GM18508 (cell line): ENCODE measurements around the gene DCAKD.

Experiments used
- ATAC-seq: cut with Tn5 transposase; IDR thresholded peaks from one replicate; pipeline ENCODE4 v1.9.1; 2021; ENCODE audit warnings: moderate number of reproducible peaks; ENCODE audit not compliant: insufficient read depth, unreplicated experiment

Gene DCAKD

DNA sequence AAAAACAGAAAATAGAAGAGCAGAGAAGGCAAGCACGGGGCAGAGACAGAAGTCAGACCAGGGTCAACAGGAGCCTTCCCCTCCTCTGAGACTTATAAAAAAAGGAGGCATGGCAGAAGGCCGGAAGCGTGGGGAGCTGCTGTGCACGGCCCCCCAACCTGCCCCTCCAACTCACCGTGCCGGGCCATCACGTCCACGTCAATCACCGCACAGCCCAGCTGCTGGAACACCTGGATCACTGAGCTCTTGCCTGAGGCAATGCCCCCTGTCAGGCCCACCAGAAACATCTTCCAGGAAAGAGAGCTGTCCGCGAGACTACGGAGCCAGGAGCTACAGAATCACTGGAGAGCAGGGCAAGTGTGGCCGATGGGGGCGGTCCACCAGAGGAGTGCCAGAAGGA lies 16.8 kb downstream of the DCAKD start:
- no peak for ATAC-seq

DNA sequence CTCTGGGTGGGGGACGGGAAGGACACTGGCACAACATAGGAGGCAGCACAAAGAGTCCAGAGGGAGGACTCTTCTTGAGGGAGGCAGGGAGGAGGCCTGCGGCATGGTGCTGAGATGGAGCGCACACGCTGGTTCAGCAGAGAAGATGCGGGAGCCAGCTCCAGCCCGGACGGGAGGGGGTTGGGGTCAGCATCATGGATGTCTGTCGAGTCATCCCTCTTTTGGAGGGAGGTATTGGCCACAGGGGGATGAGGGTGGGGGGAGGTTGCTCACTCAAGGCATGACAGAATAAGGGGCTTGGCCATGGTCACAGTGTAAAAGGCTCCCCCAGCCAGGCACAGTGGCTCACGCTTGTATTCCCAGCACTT lies 19.3 kb downstream of the DCAKD start:
- no peak for ATAC-seq

DNA sequence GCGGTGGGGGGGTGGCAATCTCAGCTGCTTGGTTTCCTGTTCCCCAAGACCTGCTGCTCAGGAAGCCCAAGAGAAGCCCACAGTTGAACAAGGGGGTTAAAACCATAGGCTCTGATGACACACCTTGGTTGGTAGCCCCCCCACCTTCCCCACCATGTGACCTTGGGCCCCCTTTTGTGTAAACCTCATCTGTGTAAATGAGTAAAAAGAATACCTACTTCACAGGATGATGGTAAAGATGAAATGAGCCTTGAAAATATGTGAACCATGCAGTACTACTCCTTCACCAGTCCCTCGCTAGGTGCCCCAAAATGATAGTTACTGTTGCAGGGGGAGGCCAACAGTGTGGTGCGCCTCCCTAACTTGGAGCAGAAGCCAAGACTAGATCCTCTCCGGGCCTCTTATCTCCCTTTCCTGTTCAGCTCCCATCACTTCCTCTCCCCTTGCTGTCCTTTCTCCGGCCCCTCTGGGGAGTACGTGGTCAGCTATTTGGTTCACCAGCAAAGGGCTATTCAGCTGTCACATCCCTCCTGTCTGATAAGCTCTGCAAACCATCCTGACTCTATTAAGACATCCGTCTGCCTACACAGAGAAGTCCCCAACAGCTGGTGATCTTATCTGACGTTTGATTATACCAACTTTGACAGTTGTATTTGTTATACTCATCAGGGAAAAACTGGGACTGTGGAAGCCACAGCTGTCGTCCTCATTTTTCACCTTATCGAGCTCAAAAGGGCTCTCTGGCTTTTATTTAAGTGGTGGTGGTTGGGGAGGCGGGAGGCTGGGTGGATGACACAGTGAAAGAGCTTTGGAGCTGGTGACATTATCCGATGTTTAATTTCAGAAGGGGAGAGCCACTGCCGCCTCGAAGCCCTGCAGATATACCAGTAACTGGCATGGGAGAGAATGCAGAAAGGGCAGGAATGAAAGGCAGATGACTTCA lies 19.9 kb downstream of the DCAKD start:
- no peak for ATAC-seq

DNA sequence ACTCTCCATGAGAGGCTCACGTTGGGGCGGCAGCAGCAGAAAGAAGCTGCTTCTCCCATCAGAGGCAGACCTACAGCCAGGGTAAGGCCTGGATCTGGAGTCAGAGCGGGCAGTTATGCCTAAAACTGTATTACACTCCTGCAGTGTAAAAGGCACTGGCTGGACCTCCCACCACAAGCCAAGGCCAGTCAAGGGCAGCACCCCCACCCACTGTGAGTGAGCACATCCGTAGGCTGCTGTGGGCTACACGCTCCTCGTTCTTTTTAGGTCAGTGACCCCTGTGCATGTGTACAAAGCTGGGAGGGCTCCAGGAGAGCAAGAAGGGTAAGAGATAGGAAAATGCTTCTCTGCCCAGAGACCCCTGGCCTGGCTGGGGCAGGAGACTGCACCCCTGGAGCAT lies 20.7 kb downstream of the DCAKD start:
- no peak for ATAC-seq

DNA sequence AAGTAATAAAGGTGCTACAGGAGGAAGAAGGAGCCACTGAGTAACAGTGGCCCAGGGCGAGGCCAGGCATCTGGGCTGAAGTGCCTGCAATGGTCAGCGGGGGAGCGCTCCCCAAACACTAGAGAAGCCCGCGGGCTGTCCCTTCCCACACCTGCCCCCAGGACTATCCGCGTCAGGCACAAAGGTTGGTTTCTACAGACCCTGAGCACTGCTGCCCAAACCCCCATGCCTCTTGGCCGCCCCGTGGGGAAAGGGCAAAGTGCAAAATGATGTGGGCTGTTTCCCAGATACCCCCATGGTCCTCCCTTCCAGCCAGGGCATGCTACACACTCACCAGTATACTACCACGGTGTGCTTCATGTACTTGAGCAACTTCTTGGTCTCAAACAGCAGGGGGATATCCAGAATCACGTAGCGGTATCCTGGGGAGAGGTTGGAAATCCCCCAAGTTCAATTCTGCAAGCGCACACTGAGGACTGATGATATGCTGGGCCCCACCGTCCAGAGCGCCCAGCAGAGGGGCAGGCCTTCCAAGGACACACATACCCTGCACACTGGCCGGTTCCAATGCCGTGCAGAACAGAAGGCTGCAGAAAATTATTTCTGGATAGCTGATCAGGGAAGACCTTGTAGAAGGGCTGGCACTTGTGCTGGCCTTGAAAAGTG lies 21.5 kb downstream of the DCAKD start:
- no peak for ATAC-seq

DNA sequence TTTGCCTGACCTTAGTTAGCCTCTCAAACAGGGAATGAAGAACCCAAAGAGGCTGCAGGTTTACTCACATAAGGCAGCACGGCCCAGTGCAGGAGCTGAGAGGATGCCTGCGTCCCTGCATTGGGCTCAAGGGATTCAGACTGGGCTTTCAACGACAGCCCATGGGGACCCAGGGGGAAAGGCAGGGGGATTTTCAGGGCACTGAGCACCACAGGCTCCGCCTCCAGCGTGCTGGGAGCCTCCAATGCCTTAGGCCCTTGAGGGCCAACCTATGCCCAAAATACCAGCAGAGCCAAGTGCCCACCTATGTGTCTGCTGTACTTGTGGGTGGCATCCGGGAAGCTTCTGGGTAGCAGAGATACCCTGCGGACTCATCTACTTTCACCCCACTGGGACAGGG lies 22.3 kb downstream of the DCAKD start:
- no peak for ATAC-seq

DNA sequence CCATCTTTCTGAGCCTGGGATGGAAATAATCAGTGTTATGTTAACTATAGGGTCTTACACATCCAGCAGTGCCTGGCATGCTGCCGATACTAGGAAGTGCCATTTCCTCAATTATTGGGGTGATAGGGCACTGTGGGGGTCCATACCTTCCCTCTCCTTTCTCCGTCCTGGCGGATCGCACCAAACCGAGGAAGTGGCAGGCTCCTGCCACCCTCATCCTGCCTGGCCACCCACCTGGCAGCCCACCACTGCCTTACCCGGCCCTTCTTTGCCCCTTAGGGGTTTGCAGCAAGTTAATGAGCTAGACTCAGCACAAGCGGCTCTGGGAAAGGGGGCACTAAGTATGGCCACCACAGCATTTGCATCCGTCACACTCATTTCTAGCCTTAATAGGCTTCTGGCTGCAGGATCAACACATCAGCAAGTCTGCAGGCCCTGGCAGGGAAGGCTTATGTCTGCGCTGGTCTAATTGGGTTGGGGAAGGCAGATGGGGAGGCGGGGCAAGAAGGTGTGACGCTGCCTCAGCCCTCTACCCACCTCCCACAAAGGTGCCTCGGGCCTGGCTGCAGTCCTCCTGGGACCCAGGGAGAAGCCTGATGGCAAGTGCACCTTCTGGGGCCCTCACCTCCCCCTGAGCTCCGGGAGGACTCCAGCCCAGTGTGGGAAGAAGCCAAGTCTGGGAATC lies 28.6 kb downstream of the DCAKD start:
- no peak for ATAC-seq

DNA sequence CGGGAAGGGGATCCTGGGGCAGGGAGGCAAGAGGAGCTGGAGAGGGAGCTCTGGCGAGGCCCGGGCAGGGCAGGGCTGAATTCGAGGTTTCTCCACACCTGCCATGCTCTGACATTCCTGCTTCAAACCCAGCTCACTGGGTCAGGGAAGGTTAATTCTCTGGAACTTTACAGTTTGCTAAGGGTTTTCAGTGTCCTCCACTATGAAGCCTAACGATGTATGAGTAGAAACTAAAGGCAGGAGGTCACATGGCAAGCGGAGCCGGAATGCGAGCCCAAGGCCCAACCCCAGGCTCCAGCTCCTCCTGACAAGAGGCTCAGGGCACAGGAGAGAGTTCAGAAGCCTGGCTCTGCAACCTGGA lies 29.2 kb downstream of the DCAKD start:
- ATAC-seq = no peak

DNA sequence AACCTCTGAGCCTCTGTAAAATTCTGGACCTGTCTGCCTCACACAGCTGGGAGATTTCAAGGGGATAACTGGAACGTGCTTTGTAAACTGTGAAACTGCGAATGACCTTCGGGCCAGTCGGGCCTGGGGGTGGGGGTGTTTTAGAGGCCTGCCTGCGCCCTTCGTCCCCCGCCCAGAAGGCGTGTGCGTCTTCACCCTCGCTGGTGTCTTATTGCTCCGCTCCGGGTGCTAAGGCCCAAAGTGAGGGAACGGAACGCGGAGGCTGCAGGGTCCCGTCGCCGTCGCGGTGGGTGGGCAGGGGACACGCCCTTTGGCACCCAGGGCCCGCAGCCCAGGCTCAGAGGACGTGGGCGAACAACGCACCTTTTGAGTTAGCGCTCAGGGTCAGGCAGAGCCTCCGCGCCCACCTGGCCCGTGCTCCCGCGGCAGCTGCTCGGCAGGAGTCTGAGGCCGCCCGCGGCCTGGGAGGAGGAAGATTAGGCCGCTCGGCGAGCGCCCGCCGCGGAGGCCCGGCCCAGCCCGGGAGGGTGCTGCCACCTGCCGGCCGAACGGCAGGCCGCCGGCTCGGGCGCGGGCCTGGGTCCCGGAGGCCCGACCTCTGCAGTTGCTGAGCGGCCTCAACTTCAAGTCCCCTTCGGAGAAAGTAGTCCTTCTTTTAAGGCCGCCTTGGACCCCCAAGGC lies 29.7 kb downstream of the DCAKD start:
- no peak for ATAC-seq

DNA sequence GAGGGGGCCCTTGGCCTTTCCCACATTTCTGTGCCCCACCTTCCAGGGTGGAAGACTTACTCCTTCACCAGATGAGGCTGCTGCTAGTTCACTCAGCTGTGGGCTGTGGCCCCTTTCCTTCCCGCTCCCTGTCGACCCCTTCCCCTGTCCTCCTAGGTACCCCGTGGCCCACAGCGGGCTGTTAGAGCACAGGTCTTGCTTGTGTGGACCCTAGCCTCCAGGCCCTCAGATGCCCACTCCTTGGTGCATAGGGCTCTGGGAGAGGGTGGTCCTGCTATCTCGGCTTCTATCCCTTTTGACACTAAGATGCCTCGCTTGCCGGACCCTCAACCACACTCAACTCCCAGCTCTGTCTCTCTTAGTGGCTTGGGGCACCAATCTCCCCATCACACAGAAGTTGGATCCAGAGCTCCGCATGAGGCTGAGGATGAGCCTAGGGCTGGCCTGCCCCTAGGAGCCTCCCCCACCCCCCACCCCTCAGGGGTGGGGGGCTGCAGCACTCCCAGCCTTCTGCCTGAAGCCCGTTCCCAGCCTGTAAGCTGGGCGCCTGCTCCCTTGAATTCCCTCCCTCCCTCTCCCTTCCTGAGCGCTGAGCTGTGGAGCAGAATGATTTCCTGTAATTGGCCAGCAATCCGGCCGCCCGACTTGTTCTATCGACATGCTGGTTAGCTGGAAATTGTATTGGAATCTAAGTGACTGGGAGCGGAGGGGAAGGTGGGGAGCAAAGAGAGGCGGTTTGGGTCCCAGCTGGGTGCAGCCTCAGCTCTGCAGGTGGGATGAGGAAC lies 30.9 kb downstream of the DCAKD start:
- ATAC-seq = no peak

DNA sequence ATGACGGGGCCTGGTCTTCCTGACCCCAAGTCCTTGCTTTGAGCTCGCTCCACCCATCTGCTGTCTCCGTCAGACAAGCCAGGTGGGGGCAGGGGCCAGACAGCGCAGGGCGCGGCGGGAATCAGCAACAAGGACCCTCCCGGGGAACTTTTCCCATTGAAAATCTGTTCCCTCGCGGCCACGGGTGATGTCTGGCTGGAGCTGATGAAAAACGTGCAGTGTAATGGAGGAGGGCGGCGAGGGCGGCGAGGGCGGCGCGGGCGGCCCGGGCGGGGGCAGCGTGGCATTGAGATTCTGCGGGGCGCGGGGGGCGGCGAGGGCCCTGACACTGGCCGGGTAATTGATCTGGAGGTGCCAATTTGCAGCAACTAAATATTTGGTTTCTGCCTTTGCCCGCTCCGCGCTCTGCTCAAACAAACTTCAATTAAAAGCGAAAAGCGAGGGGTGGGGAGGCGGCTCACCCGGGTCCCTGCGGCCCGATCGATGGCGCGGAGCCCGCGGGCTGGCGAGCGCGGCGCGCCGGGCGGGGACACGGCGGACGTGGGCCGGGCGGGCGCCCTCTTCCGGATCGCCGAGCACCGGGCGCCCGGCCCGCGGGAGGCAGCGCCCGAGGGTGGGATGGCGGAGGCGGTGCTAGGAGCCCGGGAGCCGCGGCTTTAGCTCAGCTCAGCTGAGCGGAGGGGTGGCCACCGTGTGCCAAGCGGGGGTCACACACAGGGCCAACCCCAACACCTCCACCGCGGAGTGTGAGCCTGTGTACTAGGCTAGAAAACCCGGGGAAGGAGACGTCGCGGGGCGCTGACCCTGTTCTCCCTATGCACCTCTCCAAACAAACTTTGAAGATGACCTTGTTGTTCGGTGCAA lies 32.4 kb downstream of the DCAKD start:
- ATAC-seq = no peak

DNA sequence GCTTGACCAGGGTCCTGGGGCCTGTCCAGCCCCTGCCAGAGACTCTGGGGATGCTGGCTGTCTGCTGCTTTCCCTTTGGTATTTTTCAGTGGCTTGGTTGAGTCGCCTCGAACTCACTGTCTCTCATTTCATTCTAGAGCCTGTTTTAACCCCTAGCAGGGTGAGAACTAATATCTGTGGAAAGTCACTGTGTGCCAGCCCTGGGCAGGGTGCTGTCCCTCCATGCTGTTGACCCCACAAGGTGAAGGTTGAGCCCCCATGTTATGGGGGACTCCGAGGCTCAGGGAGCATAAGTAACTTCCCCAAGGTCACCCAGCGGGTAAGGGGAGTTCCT lies 33.0 kb downstream of the DCAKD start:
- ATAC-seq = no peak

DNA sequence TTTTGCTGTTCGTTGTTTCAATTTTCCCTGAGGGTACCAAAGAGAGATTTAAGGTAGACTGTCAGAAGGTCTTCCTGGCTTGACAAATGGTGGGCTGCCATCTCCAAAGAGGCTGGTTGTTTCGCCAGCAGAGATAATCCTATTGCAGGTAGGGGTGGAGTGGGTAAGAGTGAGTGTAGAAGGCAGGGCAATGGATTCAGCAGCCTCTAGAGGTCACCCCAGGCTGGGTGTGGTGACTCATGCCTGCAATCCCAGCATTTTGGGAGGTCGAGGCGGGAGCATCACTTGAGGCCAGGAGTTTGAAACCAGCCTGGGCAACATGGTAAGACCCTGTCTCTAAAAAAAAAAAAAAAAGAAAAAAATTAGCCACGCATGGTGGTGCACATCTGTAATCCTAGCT lies 34.6 kb downstream of the DCAKD start:
- ATAC-seq = no peak

DNA sequence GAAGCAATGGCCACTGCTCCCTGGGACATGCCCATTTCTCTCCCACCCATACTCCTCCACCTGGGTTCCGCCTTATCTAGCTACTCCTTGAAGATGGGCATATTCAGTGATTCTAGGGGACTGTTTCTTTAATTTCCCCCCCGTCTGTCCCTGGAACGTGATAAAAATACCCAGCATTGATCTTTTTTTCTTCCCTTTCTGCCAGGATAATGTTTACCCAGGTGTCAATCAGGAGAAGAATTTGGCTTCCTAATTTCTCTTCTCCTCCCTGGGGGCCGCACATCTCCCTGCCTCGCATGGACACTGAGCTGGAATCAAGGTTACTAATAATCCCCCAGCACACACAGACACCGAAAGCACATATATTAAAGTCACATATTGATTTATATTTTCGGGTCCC lies 35.2 kb downstream of the DCAKD start:
- ATAC-seq = no peak

DNA sequence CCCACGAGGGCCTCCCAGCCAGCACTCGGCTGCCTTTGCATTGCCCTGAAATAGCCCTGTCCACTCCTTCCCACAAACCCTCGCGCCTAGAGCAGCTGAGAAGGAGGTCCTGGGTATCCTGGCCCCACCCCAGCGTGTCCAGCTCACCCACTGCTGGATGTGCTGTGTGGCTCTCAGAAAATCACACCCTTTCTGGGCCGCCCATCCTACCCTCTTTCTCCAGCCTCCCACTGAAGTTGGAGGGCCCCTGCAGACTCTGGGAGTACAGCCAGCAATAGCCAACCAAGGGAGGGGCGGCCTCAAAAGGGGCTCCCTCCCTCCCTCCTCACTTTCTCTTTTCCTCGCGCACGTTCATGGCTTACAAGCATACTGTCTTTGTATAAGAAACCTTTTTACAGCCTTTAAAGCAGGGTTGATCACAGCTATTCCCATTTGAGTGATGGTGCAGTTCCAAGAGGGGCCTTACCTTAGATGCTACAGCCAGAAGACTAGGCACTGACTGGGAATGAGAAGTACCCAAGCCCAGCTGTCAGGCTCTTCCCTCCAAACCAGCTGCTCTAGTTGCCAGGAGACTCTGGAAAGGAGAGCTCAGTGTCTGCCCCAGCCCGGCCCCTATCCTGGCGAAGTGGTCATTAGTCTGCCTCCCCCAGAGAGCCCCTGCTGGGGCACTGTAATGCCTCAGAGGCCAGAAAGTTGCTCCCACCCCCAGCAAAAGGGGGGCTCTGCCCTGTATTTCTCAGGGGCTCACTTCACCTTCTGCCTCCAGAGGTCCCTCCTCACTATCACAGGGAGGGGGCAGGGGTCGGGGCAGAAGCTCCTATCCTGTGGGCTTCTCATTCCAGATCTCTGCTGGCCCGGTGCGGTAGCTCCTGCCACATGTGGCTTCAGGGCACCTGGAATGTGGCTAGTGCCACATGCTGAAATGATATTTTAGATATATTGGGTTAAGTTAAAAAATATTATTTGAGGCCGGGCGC lies 38.1 kb downstream of the DCAKD start:
- no peak for ATAC-seq

DNA sequence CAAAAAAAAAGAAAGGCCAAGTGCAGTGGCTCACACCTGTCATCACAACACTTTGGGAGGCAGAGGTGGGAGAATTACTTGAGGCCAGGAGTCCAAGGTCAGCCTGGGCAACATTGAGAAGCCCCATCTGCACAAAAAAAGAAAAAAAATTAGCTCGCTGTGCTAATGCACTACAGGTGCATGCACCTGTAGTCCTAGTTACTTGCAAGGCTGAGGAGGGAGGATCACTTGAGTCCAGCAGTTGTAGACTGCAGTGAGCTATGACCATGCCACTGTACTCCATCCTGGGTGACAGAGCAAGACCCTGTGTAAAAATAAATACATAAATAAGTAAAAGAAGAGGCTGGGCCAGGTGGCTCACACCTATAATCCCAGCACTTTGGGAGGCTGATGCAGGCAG lies 39.7 kb downstream of the DCAKD start:
- ATAC-seq = no peak

DNA sequence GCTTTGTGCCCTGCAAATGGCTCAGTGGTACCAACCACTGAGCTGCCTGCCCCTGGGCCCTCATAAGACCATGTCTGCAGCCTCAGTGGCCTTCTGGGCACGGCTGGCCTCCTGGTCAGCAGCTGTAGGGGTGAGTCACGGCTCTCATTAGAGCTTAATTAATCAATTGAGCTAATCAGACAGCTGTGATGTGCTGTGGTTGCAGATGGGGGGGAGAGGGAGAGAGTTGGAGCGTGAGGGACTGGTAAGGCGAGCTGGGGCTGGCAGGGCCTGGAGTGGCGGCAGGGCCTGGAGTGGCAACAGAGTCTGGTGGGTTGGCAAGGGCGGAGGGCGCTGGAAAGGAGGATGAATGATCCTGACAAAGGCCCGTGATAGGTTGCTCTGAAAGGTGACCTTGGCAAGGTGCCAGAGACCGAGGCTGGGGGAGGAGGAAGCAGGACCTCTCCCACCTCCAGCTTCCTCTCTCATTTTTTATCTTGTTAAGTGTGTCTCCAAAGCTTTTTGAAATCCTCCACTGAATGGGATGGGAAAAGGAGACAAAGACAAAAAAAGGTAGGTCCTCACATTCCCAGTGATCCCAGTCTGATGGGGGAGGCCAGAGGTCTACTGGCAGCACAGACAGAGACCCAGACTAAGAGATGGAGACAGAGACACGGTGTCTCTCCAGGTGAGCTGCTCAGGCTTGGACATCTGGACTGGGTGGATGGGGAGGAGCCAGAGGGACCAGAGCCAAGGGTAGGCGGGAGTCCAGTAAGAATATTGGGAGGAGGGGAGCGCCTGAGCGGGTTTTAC lies 41.6 kb downstream of the DCAKD start:
- ATAC-seq = no peak
